Measurements from ENCODE around the gene FRAS1. TPM values are rescaled to one million over a fixed set of nuclear protein-coding genes. Genes with fewer than 3 reads are reported as not detected.

The FRAS1 gene
- total RNA-seq, 4 donors from 2014 or later: 3.1 to 11.4 (median 6.7) TPM

DNA sequence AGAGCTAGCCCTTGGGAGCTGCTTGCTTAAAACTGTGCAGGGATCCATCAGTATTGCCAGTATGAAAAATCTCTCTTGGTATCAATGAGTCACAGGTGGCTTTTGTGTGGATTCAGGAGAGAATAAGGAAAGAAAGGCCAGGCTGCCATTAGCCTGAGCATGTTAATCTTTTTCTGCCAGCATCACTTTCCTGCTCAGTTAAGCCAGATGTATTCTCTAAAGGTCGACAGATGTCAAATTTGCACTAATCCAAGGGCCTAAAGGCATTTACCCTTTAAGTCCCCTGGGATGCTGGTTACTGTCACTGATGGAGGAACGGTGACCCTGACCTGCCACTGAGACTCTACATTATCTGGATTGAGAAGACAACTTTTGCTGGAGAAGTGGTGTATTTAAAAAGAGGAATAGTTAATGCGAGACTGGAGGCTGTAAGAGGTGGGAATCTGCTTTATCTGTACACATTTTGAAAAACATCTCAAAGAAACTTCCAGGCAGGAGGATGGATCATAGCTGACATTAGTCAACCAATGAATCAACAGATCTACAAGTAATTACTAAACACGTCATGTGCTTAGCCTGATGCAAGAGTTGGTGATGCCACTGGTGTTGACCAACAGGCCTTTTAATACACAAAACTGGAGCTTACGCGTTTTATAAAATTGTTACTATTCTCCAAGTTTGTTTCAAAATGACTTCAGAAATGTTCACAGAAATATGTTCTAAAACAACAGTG is 253.1 kb downstream of the FRAS1 start:
- intact Hi-C loops (cut with DNase I): no loop called here

GRCh38 chr4:78310740-78311115 is 253.6 kb downstream of the FRAS1 start:
- DNase-seq: no peak
- intact Hi-C loops (cut with DNase I): no loop called here
- no peaks in the 10 kb centered on the region for H3K36me3 ChIP-seq
- no peak overlapping the region for H3K27ac ChIP-seq
- H3K4me3 ChIP-seq: no peak overlapping the region
- H3K9me3 ChIP-seq: no peaks in the 10 kb centered on the region
- TF ChIP-seq, protein P1, sequence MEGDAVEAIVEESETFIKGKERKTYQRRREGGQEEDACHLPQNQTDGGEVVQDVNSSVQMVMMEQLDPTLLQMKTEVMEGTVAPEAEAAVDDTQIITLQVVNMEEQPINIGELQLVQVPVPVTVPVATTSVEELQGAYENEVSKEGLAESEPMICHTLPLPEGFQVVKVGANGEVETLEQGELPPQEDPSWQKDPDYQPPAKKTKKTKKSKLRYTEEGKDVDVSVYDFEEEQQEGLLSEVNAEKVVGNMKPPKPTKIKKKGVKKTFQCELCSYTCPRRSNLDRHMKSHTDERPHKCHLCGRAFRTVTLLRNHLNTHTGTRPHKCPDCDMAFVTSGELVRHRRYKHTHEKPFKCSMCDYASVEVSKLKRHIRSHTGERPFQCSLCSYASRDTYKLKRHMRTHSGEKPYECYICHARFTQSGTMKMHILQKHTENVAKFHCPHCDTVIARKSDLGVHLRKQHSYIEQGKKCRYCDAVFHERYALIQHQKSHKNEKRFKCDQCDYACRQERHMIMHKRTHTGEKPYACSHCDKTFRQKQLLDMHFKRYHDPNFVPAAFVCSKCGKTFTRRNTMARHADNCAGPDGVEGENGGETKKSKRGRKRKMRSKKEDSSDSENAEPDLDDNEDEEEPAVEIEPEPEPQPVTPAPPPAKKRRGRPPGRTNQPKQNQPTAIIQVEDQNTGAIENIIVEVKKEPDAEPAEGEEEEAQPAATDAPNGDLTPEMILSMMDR (IDR thresholded peaks at IDR 0.05): no peak
- TF ChIP-seq POLR2A (IDR thresholded peaks at IDR 0.05): no peak
- WGBS, 2 donors: 59 to 79% methylated on average over 6 of the region's 6 CpGs
- no peaks in the 10 kb centered on the region for H3K27me3 ChIP-seq
- H3K4me1 ChIP-seq: no peaks in the 10 kb centered on the region

More for the DNA sequence above, 253.1 kb downstream of the FRAS1 start:
- DNase-seq: no peak
- H3K27me3 ChIP-seq: no peaks in the 10 kb centered on the region
- no peak overlapping the region for H3K27ac ChIP-seq
- no peak for TF ChIP-seq POLR2A (IDR thresholded peaks at IDR 0.05)
- TF ChIP-seq, protein P1 (IDR thresholded peaks at IDR 0.05): no peak
- no peak overlapping the region for H3K4me3 ChIP-seq
- no peaks in the 10 kb centered on the region for H3K9me3 ChIP-seq
- WGBS, 2 donors: 62 to 66% methylated on average over 5 to 6 of the region's 6 CpGs
- H3K4me1 ChIP-seq: no peaks in the 10 kb centered on the region
- H3K36me3 ChIP-seq: no peaks in the 10 kb centered on the region

DNA sequence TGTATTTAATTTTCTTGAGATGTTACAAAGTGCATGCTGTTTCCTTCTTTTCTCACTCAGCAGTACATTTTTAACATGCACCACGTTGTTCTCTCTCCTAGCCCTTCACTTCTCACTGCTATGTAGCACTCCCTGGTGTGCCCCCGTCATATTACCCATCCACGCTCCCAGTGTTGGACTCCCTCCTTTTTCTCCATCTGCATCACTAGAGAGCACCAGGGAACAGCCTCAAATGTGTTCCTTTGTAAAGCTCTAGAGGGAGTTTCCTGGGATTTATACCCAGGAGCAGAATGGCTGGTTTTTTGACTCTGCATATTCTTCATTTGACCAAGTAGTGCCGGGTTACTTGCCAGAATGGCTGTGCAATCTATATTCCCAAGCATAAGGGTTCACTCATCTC is 254.2 kb downstream of the FRAS1 start:
- intact Hi-C loops (cut with DNase I): no loop called here
- Histone ChIP-seq H3K27me3 (no peaks in the 10 kb centered on the region), H3K27ac (no peak overlapping the region), H3K36me3 (no peaks in the 10 kb centered on the region), H3K4me3 (no peak overlapping the region), H3K4me1 (no peaks in the 10 kb centered on the region), H3K9me3 (no peaks in the 10 kb centered on the region)
- no peak for DNase-seq
- 63 to 68% methylated on average over 4 of the region's 4 CpGs for WGBS, 2 donors
- TF ChIP-seq POLR2A (IDR thresholded peaks at IDR 0.05): no peak
- TF ChIP-seq, protein P1 (IDR thresholded peaks at IDR 0.05): no peak

DNA sequence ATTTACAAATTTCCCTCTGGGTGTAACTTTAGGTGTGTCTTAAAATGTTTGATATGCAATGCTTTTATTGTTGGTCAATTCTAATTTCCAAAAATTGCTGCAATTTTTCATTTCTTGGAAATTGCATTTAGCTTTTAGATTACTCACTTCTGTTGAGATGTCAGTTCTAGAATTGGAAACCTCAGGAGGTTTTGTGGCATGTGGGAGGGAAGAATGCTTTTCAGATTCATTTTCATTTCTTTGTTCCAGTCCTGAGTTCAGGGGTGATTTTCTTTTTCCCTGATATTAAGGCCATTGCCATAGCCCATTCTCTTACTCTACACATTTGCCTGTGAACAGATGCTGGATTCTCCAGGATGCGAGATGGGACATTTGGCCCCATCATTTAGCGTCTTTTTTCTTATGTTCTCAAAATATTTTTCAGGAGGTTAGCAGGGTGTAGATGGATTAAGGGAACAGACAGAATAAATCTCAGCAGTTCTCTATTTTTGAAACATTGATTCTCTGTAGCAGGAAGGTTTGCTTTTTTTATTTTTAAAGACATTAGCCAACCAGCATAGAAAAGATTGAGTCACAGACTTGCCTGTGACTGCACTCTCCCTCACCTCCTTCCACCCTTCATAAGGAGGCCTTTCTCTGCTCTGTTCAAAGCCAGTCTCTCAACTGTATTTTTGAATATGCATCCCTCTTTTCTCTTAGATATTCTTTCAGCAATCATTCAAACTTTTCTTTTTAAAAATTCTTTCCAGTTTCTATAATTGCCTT is 256.0 kb downstream of the FRAS1 start:
- H3K27me3 ChIP-seq: no peaks in the 10 kb centered on the region
- H3K36me3 ChIP-seq: no peaks in the 10 kb centered on the region
- H3K4me1 ChIP-seq: no peaks in the 10 kb centered on the region
- no peak for DNase-seq
- intact Hi-C loops (cut with DNase I): no loop called here
- WGBS, 2 donors: 86 to 96% methylated on average over 2 of the region's 2 CpGs
- TF ChIP-seq, protein P1 (IDR thresholded peaks at IDR 0.05): no peak
- no peak for TF ChIP-seq POLR2A (IDR thresholded peaks at IDR 0.05)
- H3K27ac ChIP-seq: no peak overlapping the region
- no peaks in the 10 kb centered on the region for H3K9me3 ChIP-seq
- no peak overlapping the region for H3K4me3 ChIP-seq

- no peak overlapping the region for H3K27ac ChIP-seq
- no peaks in the 10 kb centered on the region for H3K4me1 ChIP-seq
- no peak overlapping the region for H3K4me3 ChIP-seq
- no peaks in the 10 kb centered on the region for H3K9me3 ChIP-seq
- H3K36me3 ChIP-seq: no peaks in the 10 kb centered on the region
- DNase-seq: no peak
- TF ChIP-seq, protein P1 (IDR thresholded peaks at IDR 0.05): no peak
- TF ChIP-seq POLR2A (IDR thresholded peaks at IDR 0.05): no peak
- intact Hi-C loops (cut with DNase I): no loop called here
- H3K27me3 ChIP-seq: no peaks in the 10 kb centered on the region
These were observed 256.6 kb downstream of the FRAS1 start for GRCh38 chr4:78313754-78314120.
